Fibroblast of lung (primary cell): ENCODE measurements around the gene MEGF8. TPM values are rescaled to one million over a fixed set of nuclear protein-coding genes. Genes with fewer than 3 reads are reported as not detected.
A peak's percentile ranks its signal among the peaks of the same experiment; 100 is the strongest.

ENCODE experiments used
- DNase-seq, 2 donors: peaks; one replicate each; pipeline versions ENCODE4 v3.0.0 to v3.0.0-alpha.2; 2010; ENCODE audit warnings: low read depth in 2 of 2
- H2AFZ ChIP-seq: 2 replicates; pipeline ENCODE4 v1.5.1; 2012; ENCODE audit warnings: low read length, control low read depth, inconsistent platforms
- H3K27ac ChIP-seq: 2 replicates; pipeline ENCODE4 v1.5.1; 2011; ENCODE audit warnings: low read length, control low read depth; ENCODE audit not compliant: insufficient read depth
- H3K27me3 ChIP-seq: 2 replicates; pipeline ENCODE4 v1.5.1; 2011; ENCODE audit warnings: mild to moderate bottlenecking, low read length; ENCODE audit not compliant: control insufficient read depth, insufficient read depth
- H3K36me3 ChIP-seq: 2 replicates; pipeline ENCODE4 v1.5.1; 2011; ENCODE audit warnings: low read length; ENCODE audit not compliant: control insufficient read depth, insufficient read depth
- H3K4me1 ChIP-seq: 2 replicates; pipeline ENCODE4 v1.5.1; 2011; ENCODE audit warnings: low read length; ENCODE audit not compliant: control insufficient read depth, insufficient read depth; ENCODE audit errors: extremely low read depth
- H3K4me2 ChIP-seq: 2 replicates; pipeline ENCODE4 v1.5.1; 2011; ENCODE audit warnings: low read length, control low read depth; ENCODE audit not compliant: insufficient read depth; ENCODE audit errors: extremely low read depth
- H3K4me3 ChIP-seq, 4 experiments: fragments of 200-600 bp in 1 of 4; sonication (generic) in 1 of 4; replicated peaks in 1 of 4; 2 replicates each; pipeline ENCODE4 v1.5.1; 2011 to 2016; ENCODE audit warnings: low read length in 4 of 4, low read depth in 3 of 4, mild to moderate bottlenecking in 3 of 4, control low read depth in 2 of 4, inconsistent platforms in 1 of 4, mixed read lengths in 1 of 4; ENCODE audit not compliant: insufficient read depth in 1 of 4; ENCODE audit errors: control extremely low read depth in 1 of 4
- H3K79me2 ChIP-seq: 2 replicates; pipeline ENCODE4 v1.5.1; 2012; ENCODE audit warnings: mild to moderate bottlenecking, low read length, inconsistent platforms; ENCODE audit not compliant: control insufficient read depth, insufficient read depth
- H3K9ac ChIP-seq: 2 replicates; pipeline ENCODE4 v1.5.1; 2011; ENCODE audit warnings: mild to moderate bottlenecking, low read length, control low read depth; ENCODE audit not compliant: insufficient read depth
- H3K9me3 ChIP-seq: 2 replicates; pipeline ENCODE4 v1.5.1; 2012; ENCODE audit warnings: low read depth, low read length; ENCODE audit not compliant: control insufficient read depth, insufficient read depth
- H4K20me1 ChIP-seq: 2 replicates; pipeline ENCODE4 v1.5.1; 2011; ENCODE audit warnings: low read length; ENCODE audit not compliant: control insufficient read depth, insufficient read depth; ENCODE audit errors: extremely low read depth
- CTCF ChIP-seq, 2 donors: IDR thresholded peaks in 1 of 2; conservative IDR thresholded peaks in 1 of 2; 1 replicate in 1 of 2; 2 replicates in 1 of 2; pipeline ENCODE4 v1.5.1; 2011 to 2012; ENCODE audit warnings: low read length in 2 of 2, control low read depth in 1 of 2, inconsistent platforms in 1 of 2, low read depth in 1 of 2, mild to moderate bottlenecking in 1 of 2
- EZH2 ChIP-seq: IDR thresholded peaks from 2 replicates; pipeline ENCODE4 v1.5.1; 2012; ENCODE audit warnings: low read length, control low read depth, mild to moderate bottlenecking; ENCODE audit errors: missing control alignments
- polyA plus RNA-seq, 2 donors: library from polyadenylated mRNA; depleted of rRNA in 1 of 2; stranded (reverse) in 1 of 2; unstranded in 1 of 2; fragments of >200 nt; gene quantifications; 2 replicates each; pipeline ENCODE4 v1.2.1, GENCODE V29; 2011 to 2012; ENCODE audit warnings: missing spikeins in 1 of 2
- total RNA-seq: library from RNA; depleted of rRNA; stranded (reverse); fragments of >200 nt; gene quantifications from 2 replicates; pipeline ENCODE4 v1.2.1, GENCODE V29; 2014

Gene MEGF8
- total and polyA plus RNA-seq, 2 donors (not counting 1 experiment from before 2014, with no cell fraction given), result 9.3 to 27.6 TPM

- DNase-seq, result peak in 1 of 2 donors; percentile 39
- Histone ChIP-seq H3K4me1 (peaks cover 49% of the 10 kb centered on the region), H3K27me3 (no peaks in the 10 kb centered on the region), H3K4me3 (peak overlapping the region; percentile 4 to 76 (median 30)), H3K36me3 (no peaks in the 10 kb centered on the region), H3K9ac (peak overlapping the region; percentile 63), H3K27ac (peak overlapping the region; percentile 91), H2AFZ (no peak overlapping the region), H4K20me1 (no peaks in the 10 kb centered on the region), H3K4me2 (peak overlapping the region; percentile 89), H3K9me3 (no peaks in the 10 kb centered on the region), H3K79me2 (peaks cover 44% of the 10 kb centered on the region)
- TF ChIP-seq CTCF (conservative IDR thresholded peaks at IDR 0.05 in 1 of 2, IDR thresholded peaks at IDR 0.05 in 1 of 2; ENCODE audit: low read depth in 1 of 2, low read length in 2 of 2) (no peak), EZH2 (no peak)
Measured at GRCh38 chr19:42281146-42281826, 44.1 kb upstream of the MEGF8 start.

GRCh38 chr19:42281827-42282762, 43.3 kb upstream of the MEGF8 start:
- H3K79me2 ChIP-seq, result peaks cover 44% of the 10 kb centered on the region
- DNase-seq, result peak; percentile 65 to 75
- peak overlapping the region; percentile 91 for H3K27ac ChIP-seq
- peaks cover 4% of the 10 kb centered on the region for H3K36me3 ChIP-seq
- H4K20me1 ChIP-seq, result no peaks in the 10 kb centered on the region
- H3K27me3 ChIP-seq, result no peaks in the 10 kb centered on the region
- no peaks in the 10 kb centered on the region for H3K9me3 ChIP-seq
- H3K9ac ChIP-seq, result no peak overlapping the region
- H3K4me3 ChIP-seq, result peak overlapping the region in 2 of 4 experiments; percentile 33 to 76
- H3K4me2 ChIP-seq, result peak overlapping the region; percentile 89
- H3K4me1 ChIP-seq, result peaks cover 50% of the 10 kb centered on the region
- H2AFZ ChIP-seq, result no peak overlapping the region
- TF ChIP-seq CTCF (conservative IDR thresholded peaks at IDR 0.05 in 1 of 2, IDR thresholded peaks at IDR 0.05 in 1 of 2; ENCODE audit: low read depth in 1 of 2, low read length in 2 of 2) (no peak), EZH2 (no peak)

GRCh38 chr19:42282819-42283187, 42.6 kb upstream of the MEGF8 start:
- Histone ChIP-seq H3K27me3 (no peaks in the 10 kb centered on the region), H3K79me2 (peaks cover 42% of the 10 kb centered on the region), H3K9me3 (no peaks in the 10 kb centered on the region), H4K20me1 (no peaks in the 10 kb centered on the region), H3K9ac (peak overlapping the region; percentile 8), H3K36me3 (peaks cover 11% of the 10 kb centered on the region), H3K27ac (peak overlapping the region; percentile 91), H3K4me3 (peak overlapping the region in 2 of 4 experiments; percentile 14 to 51), H3K4me1 (peaks cover 48% of the 10 kb centered on the region), H3K4me2 (peak overlapping the region; percentile 92), H2AFZ (no peak overlapping the region)
- DNase-seq, result no peak
- TF ChIP-seq EZH2 (no peak), CTCF (conservative IDR thresholded peaks at IDR 0.05 in 1 of 2, IDR thresholded peaks at IDR 0.05 in 1 of 2; ENCODE audit: low read depth in 1 of 2, low read length in 2 of 2) (no peak)
